Nucleus accumbens (tissue), 56 donors: ENCODE measurements around the gene DSC2.

Source experiments
- DNase-seq, 56 donors: peaks; one replicate each; lab custom pipeline; 2025; lab: John Stamatoyannopoulos, UW

DSC2 gene

DNA sequence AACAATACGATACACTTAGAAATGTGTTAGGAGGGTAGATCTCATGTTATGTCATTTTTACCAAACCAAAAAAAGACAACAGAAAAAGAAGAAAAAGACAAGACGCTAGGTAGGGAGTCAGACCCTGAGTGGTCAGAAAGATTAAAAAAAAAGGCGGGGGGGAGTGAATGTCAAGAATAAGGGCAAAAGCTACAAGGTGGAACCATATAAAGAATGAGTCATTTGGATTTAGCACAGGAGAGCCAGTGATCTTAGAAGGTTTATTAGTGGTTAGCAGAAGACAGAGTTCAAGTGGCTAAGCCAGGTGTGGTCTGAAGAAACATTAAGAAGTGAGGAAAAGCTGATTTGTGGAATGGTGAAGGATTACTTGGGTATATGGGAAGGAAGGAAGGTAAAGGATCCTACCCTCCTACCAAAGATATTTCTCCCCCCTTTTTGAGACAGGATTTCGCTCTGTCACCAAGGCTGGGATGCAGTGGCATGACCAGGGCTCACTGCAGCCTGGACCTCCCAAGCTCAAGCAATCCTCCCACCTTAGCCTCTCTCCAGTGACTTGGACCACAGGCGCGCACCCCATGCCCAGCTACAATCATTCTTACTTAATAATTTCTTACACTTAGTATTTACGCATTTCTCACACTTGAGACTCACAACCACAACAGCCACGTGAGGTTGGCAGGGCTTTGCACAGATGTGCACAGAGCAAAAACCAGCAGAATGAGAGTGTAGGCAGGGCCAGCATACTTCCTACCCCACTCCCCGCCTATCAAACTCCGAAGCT, 2.6 kb downstream of the DSC2 start:
- DNase-seq, result no peak

DNA sequence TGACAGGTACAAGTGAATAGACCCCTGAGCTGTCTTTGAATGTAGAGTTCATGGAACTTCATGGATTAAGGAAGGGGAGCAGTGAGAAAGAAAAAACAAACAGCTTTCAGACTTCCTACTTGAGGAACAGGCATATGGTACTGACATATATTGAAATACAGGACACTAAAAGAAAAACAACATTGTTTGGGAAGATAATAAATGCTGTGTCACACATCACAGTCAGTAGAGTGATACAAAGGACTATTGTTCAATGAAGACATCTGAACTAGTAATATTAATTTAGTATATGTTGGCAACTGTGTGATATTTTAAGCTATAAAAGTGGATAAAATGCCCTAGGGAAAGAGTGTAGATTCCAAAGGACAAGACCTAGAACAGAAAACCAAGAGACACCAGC, 3.3 kb downstream of the DSC2 start:
- DNase-seq, result no peak

DNA sequence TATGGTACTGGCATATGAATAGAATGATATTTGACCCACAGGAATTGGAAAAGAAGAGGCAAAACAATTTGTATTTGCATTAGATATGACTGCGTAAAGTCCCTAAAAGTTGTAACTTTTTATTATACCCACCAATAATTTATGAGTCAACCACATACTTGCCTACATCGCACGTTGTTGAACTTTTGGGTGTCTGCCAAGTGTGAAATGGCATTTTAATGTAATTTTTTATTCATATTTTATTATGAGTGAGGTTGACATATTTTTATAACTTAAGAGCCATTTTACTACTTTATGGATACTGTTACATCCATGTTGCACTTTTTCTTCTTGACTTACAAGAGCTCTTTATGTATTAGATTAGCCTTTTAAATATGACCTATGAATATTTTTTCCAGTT, 4.6 kb downstream of the DSC2 start:
- no peak for DNase-seq

DNA sequence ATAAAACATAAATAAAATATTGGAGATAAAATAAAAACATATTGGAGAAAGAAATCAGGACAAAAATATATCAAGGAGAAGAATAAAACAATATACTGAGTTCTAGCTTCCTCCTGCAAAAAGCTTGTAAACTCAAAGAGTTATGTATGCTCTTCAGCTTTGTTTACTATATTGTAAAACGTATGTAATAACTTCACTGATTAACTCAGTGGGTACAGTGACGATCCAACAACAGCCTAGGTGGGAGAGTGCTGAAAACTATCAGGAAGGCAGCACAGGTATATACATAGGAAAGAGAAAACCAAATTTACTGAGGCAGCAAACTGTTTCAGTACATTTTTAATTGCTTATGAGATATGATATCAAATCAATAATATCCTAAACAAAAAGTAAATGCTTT, 8.3 kb downstream of the DSC2 start:
- no peak for DNase-seq

DNA sequence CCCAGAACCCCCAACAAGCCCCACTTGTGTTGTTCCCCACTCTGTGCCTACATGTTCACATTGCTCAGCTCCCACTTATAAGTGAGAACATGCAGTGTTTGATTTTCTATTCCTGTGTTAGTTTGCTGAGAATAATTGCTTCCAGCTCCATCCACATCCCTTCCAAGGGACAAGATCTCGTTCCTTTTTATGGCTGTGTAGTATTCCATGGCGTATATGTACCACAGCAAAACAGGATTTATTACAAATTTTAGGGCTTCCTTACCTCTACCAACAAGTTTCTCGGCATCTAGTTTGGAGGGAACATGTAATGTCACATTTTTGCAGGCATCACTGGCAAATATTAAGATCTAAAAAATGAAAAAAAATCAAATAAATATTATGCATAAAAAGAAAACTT, 8.9 kb downstream of the DSC2 start:
- no peak for DNase-seq

DNA sequence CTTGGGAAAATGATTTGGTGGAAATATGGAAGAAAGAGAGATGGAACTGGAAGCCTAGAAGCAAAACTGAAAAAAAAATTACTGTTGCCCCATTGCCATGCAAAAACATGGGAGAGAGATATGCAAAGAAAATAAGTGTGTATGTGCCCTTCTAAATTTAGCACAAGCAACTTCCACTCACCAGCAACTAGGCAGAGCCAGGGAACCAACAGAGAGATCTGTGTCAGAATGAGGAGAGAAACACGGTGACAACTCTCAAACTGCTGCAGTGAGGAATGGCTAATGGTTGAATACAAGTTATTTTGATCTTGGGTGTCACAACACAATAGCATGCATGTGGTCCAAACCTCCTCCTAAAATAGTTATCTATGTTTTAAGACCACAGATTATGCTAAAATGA, 10.9 kb downstream of the DSC2 start:
- DNase-seq, result no peak

DNA sequence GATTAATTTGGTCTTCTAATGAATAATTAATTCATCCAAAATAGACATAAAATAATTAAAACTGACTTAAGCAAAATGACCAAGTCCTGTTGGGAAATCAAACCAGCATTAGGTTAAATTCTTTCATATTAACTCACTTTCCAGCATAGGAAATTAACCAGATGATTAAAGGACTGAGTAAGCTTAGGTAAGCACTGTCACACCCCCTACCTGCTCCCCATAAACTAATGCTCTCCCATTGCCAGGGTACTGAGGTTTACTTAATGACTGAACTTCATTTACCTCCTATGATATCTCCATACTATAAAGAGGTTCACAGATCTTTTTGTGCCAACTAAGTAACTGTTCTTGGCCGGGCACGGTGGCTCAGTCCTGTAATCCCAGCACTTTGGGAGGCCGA, 13.7 kb downstream of the DSC2 start:
- no peak for DNase-seq

DNA sequence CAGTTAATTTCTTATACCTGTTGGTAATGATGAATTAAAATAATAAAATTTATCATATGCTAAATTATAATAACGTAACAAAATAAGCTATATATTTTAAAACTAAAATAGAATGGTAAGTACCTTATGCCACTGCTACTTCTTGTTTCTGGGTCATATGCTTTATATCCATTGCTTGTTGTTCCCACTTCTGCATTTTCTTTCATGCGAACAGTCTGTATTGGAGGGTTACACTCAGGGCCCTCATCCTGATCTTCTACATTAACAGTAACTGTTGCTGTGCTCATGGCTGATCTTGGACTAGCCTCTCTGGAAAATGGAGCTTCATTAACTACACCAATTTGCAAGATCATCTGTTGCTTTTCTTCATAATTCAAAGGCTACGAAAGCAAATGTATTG, 22.2 kb downstream of the DSC2 start:
- DNase-seq, result no peak

DNA sequence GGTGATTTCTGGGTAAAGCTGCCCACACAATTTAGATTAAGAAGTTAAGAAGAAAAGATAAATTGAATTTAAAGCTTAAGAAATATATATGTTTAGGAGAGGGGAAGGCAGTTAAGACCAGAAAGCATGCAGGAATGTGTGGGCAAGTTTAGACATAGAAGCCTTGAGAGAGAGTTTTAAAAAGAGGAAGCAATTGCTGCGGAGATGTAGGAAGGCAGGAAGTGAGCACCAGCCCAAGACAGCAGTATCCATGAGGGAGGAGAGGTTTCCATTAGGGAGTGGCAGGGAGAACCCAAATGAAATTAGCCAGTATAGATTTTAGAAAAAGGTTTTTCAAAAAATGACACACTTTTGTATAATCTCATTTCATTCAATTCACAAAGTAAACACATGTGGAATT, 24.3 kb downstream of the DSC2 start:
- no peak for DNase-seq

DNA sequence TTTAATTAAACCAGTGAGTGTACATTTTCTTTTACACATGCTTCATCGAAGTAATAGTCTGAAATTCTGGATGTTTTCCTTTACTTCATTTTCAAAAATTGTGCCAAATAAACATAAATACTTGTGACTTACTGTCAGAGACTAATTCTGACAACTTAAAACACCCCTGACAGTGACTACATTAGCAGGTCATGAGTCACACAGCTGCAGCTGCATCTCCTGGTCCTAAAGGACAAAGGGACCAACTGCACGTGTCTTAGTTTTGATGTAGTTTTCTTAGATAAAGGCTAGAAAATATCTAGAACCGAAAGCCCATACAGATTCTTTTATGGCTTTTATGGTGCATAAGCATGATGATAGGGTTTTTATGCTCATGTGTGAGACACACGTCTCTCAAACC, 30.0 kb downstream of the DSC2 start:
- no peak for DNase-seq

DNA sequence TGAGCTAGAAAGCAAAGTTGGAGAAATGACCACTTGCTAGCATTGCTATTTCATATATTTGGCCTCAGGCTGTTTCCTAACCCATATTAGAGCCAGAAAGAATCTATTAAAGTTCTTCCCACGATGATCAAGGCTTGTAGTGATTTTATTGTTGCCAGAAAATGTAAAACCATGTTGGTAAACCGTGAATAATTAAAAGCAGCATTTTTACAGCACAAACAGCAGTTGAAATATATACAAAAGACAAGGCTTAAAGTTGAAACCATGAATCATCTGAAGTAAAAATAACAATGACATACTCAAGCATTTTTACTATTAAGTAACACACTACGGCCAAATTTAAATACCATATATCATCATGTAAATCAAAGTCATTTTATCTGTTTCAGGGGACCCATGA, 32.0 kb downstream of the DSC2 start:
- DNase-seq, result no peak

DNA sequence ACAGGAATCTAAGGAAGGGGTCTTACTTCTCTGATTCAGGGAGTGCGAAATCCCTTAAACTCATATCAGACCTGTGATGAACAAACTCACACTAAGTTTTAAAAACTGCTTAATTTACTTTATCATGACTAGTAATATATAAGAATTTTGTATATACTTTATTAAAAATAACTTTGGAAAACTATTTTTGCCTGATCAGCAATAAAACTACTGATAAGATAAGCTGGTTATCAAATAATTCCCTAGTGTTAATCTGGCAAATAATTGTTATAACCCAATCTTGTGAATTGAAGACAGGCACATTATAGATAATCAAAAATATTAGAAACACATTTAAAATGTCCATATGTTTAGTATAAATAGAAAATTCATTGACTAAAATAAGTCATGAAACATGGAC, 36.0 kb downstream of the DSC2 start:
- no peak for DNase-seq

DNA sequence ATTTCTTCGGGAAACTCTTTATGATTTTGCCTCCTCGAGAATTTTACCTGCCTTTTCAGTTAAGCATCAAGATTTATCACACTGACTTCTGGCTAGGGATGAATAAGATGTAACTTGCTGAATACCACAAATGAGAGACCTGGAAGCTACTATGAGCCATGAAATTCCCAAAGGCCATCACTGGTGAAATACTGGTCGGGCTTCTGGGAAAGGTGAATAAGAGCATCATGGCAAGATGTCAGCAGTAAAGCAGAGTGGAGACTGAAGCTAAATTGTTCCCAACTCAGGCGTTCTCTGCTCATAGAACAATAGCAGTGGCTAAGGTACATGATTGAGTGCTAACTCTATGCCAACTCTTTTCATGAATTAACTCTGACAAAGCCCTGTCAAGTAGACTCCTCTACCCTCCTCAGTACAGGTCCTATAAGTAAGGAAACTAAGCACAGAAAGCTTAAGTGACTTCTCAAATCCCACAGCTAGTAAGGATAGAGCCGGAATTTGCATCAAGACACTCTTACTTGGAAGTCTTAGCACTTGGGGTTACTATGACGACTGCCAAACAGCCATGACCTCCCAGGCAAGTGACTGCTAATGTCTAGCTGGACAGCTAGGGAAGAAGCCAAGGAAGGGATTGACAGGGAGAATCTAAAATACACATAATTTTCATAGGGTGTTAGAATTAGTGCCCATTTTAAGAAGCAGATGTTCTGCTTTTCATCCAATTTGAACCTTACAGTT, 37.0 kb downstream of the DSC2 start:
- no peak for DNase-seq

DNA sequence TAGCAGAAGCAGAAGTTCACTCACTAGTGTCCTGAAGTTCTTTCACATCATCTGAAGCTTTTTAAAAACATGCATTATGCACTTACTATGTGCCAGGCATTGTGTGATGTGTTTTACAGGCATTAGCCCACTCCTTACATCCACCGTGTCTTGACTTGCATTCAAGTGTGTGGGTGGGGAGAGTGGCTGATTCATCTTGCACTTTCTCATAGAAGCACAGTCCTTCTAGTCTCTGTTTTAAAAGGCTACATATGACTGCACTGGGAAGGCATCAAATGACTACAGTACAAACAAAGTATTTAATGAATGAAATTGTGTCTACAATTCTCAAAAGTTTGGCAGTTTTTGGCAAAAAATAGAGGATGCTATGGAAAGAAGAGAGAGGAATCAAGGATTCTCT, 38.1 kb downstream of the DSC2 start:
- no peak for DNase-seq

DNA sequence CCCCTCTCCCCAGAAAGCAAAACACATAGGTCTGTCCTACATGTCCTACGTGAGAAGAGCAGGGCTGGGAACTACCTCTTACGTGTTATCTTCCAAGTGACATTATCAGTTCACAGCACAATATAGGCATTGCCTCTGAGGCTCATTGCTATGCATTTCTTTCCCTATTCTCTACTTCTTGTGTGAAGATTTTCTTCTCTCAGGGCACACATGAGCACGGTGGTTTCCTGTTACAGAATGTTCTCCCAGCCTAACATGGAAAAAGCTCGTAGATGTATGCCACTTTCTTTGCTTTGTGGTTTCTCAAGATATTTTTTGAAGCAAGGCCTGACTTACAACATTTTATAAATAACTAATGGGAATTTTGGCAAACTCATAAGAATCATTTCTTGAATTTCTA, 40.3 kb downstream of the DSC2 start:
- DNase-seq, result no peak

DNA sequence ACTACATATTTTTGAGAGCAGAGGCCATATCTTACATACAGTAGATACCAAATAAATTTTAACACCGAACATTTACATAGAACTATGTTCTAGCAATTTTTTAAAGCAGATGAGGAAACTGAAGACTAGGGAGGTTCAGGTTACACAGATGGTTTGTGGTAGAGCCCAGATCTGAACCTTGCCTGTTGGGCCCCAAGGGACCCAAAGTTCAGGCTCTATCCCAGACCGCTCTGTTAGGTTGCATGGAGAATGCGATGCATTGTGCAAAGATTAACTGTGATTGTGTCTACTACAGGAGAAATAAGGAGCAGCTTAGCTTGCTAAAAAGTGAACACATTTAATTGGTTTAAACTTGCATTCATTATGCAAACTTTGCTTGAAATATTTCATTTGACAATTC, 43.3 kb downstream of the DSC2 start:
- DNase-seq, result no peak

DNA sequence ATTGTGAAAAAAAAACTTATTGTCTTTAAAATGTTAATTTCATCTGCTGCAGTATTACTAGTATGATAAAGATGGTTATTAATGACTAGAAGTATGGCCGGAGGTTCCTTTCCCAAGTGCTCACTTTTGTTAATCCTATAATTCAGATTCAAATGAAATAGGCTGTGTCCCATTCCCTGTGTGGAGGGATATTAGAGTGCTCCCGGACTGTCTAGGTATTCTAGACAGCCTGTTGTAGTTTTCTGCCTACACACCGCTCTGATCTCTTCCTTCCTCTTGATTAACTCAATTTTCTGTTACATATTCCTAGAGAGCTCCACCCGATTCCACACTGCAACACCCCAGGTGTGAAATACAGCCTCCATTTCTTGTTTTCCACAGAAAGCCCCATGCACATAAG, 44.3 kb downstream of the DSC2 start:
- no peak for DNase-seq

DNA sequence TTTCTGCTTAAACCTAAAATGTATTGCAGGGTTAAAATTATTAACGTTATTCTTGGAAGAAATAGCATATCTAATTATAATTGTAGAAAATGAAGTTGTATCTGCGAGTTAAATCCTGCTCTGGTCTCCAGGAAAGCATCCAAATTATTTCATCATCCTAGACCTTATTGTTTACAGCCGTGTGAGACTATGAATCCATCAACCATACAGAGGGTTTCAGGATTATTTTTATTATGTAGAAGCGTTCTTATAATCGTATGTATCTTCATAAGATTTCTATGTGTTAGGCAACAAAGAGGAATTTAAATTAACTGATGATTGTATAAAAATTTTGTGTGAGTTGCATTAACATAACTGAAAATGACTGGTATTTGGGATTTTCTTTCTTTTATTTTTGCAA, 45.2 kb downstream of the DSC2 start:
- no peak for DNase-seq

DNA sequence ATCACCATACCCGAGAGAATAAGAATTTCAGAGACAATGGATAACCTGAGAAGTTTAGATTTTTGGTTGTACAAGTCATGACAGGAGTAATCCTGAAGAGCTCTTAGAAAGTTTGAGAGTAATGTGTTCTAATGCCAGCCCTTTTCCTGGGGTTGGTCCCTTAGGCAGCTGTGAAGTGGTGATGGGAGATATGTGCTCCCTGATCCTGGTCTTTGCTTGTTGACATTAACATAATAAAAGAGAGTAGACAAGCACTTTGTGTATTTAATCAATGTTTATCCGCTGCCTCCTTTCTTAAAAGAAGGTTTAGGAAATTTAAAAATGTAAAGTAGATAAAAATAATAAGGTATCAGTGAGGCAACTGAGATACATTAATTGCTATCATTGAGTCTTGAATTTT, 45.9 kb downstream of the DSC2 start:
- DNase-seq, result no peak

DNA sequence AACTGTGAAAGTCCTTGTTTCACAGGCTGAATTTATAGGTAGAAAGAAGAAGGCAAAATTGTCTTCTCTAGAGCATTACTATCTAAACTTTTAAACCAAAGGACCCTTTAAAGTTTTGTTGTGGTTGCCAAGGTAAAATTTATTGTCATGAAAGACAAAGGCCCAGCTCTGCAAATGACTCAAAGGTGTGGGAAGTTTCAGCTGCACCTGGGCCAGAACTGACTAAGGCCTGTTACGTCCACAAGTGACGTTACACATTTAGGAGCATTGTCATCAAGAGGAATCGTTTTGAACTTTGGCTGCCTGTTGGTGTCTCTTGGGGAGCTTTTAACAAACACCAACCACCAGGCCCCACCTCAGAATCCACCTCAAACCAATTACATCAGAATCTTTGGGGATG, 51.6 kb downstream of the DSC2 start:
- no peak for DNase-seq

DNA sequence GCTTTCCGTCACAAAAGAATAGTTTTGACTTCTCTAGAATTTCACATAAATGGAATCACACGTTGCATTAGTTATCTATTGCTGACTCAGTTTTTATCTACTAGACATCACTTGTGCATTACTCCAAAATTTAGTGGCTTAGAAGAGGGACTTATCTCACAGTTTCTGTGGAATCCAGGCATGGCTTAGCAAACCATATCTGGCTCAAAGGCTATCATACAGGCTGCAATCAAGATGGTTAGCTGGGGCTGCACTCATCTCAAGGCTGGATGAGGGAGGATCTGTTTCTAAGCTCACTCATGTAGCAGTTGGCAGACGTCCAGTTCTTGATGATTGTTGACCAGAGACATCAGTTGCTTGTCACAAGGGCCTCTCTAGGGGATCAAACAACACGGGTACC, 53.0 kb downstream of the DSC2 start:
- peak in 1 of 56 donors; percentile 6 for DNase-seq

DNA sequence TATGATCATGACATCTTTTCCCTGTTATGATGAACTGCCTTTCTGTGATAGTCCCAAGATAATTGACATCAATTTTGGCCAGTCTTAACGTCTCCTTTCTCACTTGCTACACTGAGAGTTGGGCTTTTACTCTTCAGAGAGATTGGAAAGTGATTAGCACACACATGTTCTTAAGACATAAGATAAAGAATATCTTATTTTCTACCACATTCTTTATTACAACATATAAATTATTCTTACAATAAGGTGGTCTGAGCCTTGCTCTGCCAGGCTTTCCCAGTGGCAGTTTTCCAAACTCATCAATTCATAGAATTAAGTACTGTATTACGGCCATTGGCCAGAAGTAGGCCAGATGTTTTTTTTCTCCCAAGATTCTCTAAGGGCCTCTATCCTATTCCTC, 54.0 kb downstream of the DSC2 start:
- DNase-seq, result no peak

DNA sequence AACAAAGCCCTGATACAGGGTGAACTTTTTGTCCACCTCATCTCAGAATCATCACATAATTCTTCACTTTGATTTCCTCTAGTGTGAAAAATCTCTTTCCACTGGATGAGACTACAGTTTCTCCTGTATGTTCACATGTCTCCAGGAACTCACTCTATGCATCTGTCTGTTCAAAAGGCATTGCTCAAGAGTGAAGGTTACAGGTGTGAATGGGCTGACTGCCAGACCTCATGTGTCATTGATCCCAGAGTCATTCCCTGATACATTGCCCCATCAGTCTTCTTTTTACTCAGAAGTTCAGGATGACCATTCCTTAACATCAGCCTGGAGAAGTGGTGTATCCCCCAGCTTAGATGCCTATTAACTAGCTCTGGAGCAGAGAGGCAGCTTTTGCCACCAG, 55.3 kb downstream of the DSC2 start:
- DNase-seq, result no peak
